ENCODE measurements around the gene RALA. TPM values are rescaled to one million over a fixed set of nuclear protein-coding genes. Genes with fewer than 3 reads are reported as not detected.
A peak's percentile ranks its signal among the peaks of the same experiment; 100 is the strongest.

Gene RALA
- total RNA-seq, 6 experiments from 2014 or later = 7.5 to 13.8 (median 12.4) TPM

DNA sequence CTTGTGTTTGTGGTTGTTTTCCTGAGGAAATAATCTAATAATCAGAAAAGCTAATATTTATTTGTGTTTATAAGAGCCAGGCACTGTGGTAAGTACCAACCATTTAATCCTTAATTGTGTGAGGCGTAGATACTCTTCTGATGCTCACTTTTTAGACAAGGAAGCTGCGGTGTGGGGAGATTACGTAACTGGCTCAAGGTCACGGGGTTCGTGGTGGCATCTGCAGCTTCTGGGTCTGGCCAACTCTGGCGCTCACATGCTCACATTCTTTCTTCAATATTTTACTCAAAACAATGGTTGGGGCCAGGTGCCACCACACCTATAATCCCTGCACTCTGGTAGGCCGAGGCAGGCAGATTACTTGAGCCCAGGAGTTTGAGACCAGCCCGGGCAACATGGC, 77.6 kb downstream of the RALA start:
- DNase-seq (peak in 1 of 3 donors; percentile 35), ATAC-seq (peak in 2 of 4 donors; percentile 47 to 50)
- intact Hi-C loops (cut with DNase I) = no loop called here
- H3K4me3 ChIP-seq = no peak overlapping the region
- H3K9me3 ChIP-seq = no peaks in the 10 kb centered on the region
- 58% methylated on average over 8 of the region's 8 CpGs for WGBS (ENCODE audit: insufficient coverage, low coverage, low lambda C conversion rate, missing lambda C conversion rate)
- TF ChIP-seq CTCF (IDR thresholded peaks at IDR 0.05) (no peak), POLR2A (IDR thresholded peaks at IDR 0.05) (no peak)
- H3K27ac ChIP-seq = no peak overlapping the region
- peaks cover 0 to 8% (median 0%) of the 10 kb centered on the region in 4 donors for H3K36me3 ChIP-seq
- H3K4me1 ChIP-seq = no peaks in the 10 kb centered on the region
- H3K27me3 ChIP-seq = no peaks in the 10 kb centered on the region

DNA sequence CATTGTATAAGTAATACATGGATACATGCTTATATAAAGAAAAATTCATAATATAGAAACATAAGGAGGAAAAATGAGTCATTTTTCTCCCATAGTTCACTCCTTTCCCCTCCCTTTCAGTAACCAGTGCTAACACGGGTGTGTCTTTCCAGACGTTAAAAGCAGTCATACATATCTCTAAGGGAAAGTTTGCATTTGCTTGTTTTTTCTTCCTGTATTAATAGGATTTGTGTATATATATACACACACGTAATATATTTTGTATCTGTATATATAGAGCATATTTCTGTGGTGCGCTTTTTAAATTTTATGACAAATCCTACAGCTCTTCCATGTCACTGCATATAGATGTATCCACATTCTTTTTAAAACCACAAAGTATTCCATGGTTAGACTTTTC, 78.8 kb downstream of the RALA start:
- H3K4me3 ChIP-seq = no peak overlapping the region
- no peaks in the 10 kb centered on the region for H3K27me3 ChIP-seq
- peaks cover 0 to 5% (median 0%) of the 10 kb centered on the region in 4 donors for H3K36me3 ChIP-seq
- DNase-seq (no peak), ATAC-seq (no peak)
- H3K27ac ChIP-seq = no peak overlapping the region
- TF ChIP-seq POLR2A (IDR thresholded peaks at IDR 0.05) = no peak
- no peak for TF ChIP-seq CTCF (IDR thresholded peaks at IDR 0.05)
- intact Hi-C loops (cut with DNase I) = no loop called here
- H3K9me3 ChIP-seq = no peaks in the 10 kb centered on the region
- no peaks in the 10 kb centered on the region for H3K4me1 ChIP-seq
- 100% methylated on average over 4 of the region's 4 CpGs for WGBS (ENCODE audit: insufficient coverage, low coverage, low lambda C conversion rate, missing lambda C conversion rate)

DNA sequence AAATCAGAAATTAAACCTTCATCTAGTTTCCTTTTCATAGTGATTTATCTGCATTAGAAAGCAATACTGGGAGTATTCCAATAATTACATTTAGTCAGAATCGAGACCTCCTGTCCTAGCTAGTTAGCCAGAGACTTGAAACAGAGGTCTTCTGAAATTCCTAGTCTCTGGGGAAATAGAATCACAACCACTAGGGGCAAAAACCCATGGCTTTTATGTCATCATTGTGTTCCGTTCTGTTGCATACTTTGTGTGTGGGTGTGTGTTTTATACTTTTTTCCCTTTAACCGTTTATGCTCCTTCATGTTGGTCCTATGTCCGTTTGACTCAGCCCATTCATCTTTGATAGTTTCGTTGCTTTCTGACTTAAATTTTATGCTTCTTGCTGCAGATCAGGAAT, 79.8 kb downstream of the RALA start:
- no peaks in the 10 kb centered on the region for H3K4me1 ChIP-seq
- TF ChIP-seq POLR2A (IDR thresholded peaks at IDR 0.05) (no peak), CTCF (IDR thresholded peaks at IDR 0.05) (no peak)
- H3K9me3 ChIP-seq = no peaks in the 10 kb centered on the region
- DNase-seq (no peak), ATAC-seq (no peak)
- no peaks in the 10 kb centered on the region for H3K27me3 ChIP-seq
- H3K4me3 ChIP-seq = no peak overlapping the region
- WGBS (ENCODE audit: insufficient coverage, low coverage, low lambda C conversion rate, missing lambda C conversion rate) = 88% methylated on average over 5 of the region's 5 CpGs
- intact Hi-C loops (cut with DNase I) = no loop called here
- no peaks in the 10 kb centered on the region for H3K36me3 ChIP-seq
- no peak overlapping the region for H3K27ac ChIP-seq

GRCh38 chr7:39709029-39709428, 85.7 kb downstream of the RALA start:
- Histone ChIP-seq H3K4me1 (no peaks in the 10 kb centered on the region), H3K4me3 (no peak overlapping the region), H3K27me3 (no peaks in the 10 kb centered on the region), H3K36me3 (no peaks in the 10 kb centered on the region), H3K27ac (no peak overlapping the region), H3K9me3 (no peaks in the 10 kb centered on the region)
- DNase-seq = no peak
- intact Hi-C loops (cut with DNase I) = no loop called here
- ATAC-seq = no peak
- WGBS (ENCODE audit: insufficient coverage, low coverage, low lambda C conversion rate, missing lambda C conversion rate) = 96% methylated on average over 5 of the region's 5 CpGs
- no peak for TF ChIP-seq POLR2A (IDR thresholded peaks at IDR 0.05)
- TF ChIP-seq CTCF (IDR thresholded peaks at IDR 0.05) = no peak

DNA sequence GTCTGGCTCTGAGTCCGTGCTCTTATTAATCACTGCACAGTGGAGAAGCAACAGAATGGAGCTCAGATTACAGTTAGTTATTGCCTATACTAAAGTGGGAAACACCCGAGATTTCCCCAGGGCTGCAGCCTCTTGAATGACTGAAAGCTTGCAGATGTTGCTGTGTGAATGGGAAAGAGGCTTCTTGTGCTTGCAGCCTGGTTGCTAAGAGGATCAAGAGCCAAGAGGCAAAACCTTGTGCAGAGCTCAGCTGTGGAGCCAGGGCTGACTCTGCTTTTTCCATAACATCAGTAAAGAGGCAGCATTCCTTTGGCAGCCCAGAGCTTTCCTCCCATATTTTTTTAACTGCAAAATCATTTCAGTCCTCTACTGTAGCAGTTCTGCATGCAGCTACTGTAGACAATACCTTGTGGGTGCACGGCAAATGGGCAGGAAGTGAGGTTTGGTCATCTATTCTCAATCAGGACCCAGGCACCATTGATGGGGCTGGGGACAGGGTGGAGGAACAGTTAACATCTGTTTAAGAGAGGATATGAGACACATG, 86.5 kb downstream of the RALA start:
- ATAC-seq = no peak
- no peak for DNase-seq
- Histone ChIP-seq H3K36me3 (no peaks in the 10 kb centered on the region), H3K9me3 (peaks cover 0 to 7% (median 0%) of the 10 kb centered on the region in 4 donors), H3K4me3 (no peak overlapping the region), H3K27ac (no peak overlapping the region), H3K4me1 (no peaks in the 10 kb centered on the region), H3K27me3 (no peaks in the 10 kb centered on the region)
- 50% methylated on average over 3 of the region's 3 CpGs for WGBS (ENCODE audit: insufficient coverage, low coverage, low lambda C conversion rate, missing lambda C conversion rate)
- TF ChIP-seq POLR2A (IDR thresholded peaks at IDR 0.05) = no peak
- TF ChIP-seq CTCF (IDR thresholded peaks at IDR 0.05) = no peak
- intact Hi-C loops (cut with DNase I) = no loop called here
